Measurements from ENCODE around the gene EPC1.
"Not testable (repeated sequence)": the region's sequence is repeated elsewhere in the genome, so short reads cannot be mapped to it uniquely, and the experiment has no call there.

The EPC1 gene

GRCh38 chr10:32229788-32230187 lies 117.2 kb downstream of the EPC1 start:
- DNase-seq, result not testable (repeated sequence)

DNA sequence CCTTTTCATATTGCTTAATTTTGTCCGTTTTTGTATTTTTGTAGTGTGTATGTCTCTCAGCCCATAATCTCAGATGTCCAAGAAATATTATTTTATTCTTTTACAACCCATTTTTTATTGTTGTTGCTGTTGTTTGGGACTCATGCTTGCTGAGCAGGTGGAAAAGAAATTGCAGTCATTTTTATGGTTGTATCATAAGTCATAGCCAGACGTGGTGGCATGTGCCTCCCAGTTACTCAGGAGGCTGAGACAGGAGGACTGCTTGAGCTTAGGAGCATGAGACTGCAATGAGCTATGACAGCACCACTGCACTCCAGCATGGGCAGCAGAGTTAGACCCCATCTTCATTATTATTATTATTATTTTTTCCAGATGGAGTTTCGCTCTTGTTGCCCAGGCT lies 117.8 kb downstream of the EPC1 start:
- no peak for DNase-seq

DNA sequence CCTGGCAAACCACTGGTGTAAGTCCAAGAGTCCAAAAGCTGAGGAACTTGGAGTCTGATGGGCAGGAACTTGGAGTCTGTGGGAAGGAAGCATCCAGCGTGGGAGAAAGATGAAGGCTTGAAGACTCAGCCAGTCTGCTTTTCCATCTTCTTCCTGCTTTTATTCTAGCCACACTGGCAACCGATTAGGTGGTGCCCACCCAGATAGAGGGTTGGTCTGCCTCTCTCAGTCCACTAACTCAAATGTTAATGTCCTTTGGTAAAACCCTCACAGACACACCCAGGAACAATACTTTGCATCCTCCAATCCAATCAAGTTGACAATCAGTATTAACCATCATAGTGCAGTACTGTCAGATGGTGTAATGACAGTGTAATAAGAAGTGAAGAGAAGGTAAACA lies 119.2 kb downstream of the EPC1 start:
- no peak for DNase-seq

DNA sequence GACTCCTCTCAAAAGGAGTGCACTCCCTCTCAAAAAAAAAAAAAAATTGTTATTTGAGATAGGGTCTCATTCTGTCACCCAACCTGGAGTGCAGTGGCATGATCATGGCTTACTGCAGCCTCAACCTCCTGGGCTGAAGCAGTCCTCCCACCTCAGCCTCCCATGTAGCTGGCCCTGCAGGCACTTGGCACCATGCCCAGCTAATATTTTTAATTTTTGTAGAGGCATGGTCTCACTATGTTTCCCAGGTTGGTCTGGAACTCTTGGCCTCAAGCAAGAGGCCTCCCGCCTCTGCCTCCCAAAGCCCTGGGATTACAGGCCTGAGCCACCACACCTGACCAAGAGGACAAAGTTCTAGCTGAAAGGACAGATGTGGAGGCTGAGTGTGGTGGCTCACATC lies 120.3 kb downstream of the EPC1 start:
- DNase-seq, result no peak

GRCh38 chr10:32225976-32226375 lies 121.0 kb downstream of the EPC1 start:
- no peak for DNase-seq

GRCh38 chr10:32222376-32222775 lies 124.6 kb downstream of the EPC1 start:
- not testable (repeated sequence) for DNase-seq

- not testable (repeated sequence) for DNase-seq
Measured at GRCh38 chr10:32219156-32219555, 127.8 kb downstream of the EPC1 start.

- DNase-seq, result not testable (repeated sequence)
Measured at GRCh38 chr10:32218206-32219044, 128.5 kb downstream of the EPC1 start.
